RWPE1 (cell line): ENCODE measurements around the gene ZDHHC21.

ENCODE experiments used
- CTCF ChIA-PET: fragments of 350-600 bp; sonication (Branson Sonifier 250); formaldehyde crosslinking; extraction: SDS; loops from one replicate; lab custom pipeline; 2021; lab: Yijun Ruan, JAX
- POLR2A ChIA-PET: fragments of 400-600 bp; formaldehyde crosslinking; extraction: SDS; loops from one replicate; lab custom pipeline; 2020; ENCODE audit warnings: antibody characterized with exemption; ENCODE audit not compliant: low non-redundant PET; lab: Yijun Ruan, JAX
- DNase-seq: peaks from one replicate; pipeline ENCODE4 v3.0.0; 2012; ENCODE audit warnings: low spot score
- H3K27ac ChIP-seq: fragments of 450-650 bp; 2 replicates; pipeline ENCODE4 v1.5.1; 2017
- TF ChIP-seq, protein P1 (sequence below): fragments of 450-650 bp; conservative IDR thresholded peaks from 2 replicates; pipeline ENCODE4 v1.5.1; 2017; ENCODE audit warnings: low read depth, mild to moderate bottlenecking

ZDHHC21 gene

DNA sequence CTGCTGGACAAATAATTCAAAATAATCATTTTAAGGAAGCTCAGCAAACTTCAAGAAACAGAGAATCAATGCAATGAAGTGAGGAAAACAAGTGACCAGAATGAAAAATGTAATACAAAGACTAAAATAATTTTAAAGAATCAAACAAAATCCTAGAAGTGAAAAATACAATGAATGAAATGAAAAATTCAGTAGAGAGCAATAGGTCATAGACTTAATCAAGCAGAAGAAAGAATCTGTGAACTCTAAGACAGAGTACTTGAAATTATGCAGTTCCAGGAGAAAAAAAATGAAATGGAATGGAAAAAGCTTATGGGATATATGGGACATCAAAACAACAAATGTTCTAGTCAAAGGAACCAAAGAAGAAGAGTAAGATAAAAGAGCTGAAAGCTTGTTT is 11.8 kb upstream of the ZDHHC21 start:
- no peak for DNase-seq
- CTCF ChIA-PET: interaction anchor here (0.6 kb wide), 1 partner anchor 1967 kb away, joined by 3 read pairs; no protein-coding TSS in a partner anchor
- TF ChIP-seq, protein P1, sequence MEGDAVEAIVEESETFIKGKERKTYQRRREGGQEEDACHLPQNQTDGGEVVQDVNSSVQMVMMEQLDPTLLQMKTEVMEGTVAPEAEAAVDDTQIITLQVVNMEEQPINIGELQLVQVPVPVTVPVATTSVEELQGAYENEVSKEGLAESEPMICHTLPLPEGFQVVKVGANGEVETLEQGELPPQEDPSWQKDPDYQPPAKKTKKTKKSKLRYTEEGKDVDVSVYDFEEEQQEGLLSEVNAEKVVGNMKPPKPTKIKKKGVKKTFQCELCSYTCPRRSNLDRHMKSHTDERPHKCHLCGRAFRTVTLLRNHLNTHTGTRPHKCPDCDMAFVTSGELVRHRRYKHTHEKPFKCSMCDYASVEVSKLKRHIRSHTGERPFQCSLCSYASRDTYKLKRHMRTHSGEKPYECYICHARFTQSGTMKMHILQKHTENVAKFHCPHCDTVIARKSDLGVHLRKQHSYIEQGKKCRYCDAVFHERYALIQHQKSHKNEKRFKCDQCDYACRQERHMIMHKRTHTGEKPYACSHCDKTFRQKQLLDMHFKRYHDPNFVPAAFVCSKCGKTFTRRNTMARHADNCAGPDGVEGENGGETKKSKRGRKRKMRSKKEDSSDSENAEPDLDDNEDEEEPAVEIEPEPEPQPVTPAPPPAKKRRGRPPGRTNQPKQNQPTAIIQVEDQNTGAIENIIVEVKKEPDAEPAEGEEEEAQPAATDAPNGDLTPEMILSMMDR: no peak
- no peak overlapping the region for H3K27ac ChIP-seq
- POLR2A ChIA-PET: no interaction called here

- no peak overlapping the region for H3K27ac ChIP-seq
- TF ChIP-seq, protein P1: no peak
- no peak for DNase-seq
- ChIA-PET CTCF (no interaction called here), POLR2A (no interaction called here)
Observed at GRCh38 chr9:14704281-14704680, 11.0 kb upstream of the ZDHHC21 start.

GRCh38 chr9:14702200-14702720 is 9.0 kb upstream of the ZDHHC21 start:
- no peak overlapping the region for H3K27ac ChIP-seq
- DNase-seq: no peak
- ChIA-PET CTCF (no interaction called here), POLR2A (no interaction called here)
- TF ChIP-seq, protein P1: no peak

DNA sequence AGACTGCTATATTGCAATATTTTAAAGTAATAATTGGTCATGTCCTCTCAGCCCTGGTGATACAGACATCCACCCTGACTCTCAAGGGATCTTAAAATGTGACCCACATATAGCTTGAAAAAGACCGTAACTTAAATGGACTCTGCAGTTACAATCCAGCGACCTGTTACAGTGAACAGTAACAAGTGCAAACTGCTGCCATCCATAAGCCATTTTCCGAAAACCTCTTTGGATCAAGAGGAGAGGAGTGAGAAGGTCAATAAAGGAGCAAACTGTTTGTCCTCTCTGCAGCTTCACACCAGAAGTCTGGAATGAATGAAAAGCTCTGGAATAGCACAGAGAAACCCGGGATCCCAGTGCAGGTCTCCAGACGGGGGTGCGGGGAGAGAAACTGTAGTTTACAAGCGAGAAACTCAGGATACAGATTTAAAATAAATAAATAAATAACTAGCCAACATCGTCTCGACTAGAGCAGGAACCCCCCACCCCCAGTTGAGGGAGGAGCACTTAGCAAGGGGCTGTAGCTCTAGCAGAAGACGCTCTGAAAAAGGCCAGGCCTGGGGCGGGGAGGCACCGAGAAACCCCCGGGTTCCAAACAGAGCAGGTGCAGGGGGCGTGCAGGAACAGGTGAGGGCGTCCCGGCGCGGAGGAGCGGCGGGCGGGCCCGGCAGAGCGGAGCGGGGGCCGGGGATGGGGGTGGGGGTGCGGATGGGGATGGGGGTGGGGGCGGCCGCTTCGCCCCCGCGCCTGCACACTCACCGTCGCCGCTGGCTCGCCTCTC is 572 bp downstream of the ZDHHC21 start:
- DNase-seq: peak; percentile 17
- ChIA-PET CTCF (interaction anchor here (0.6 to 0.7 kb wide), 2 partner anchors 1658 to 1715 kb away, joined by 3 to 4 read pairs; no protein-coding TSS in a partner anchor), POLR2A (interaction anchor here (0.5 to 0.6 kb wide), 2 partner anchors 59 to 66 kb away, joined by 3 read pairs; no protein-coding TSS in a partner anchor)
- H3K27ac ChIP-seq: no peak overlapping the region
- TF ChIP-seq, protein P1: no peak

DNA sequence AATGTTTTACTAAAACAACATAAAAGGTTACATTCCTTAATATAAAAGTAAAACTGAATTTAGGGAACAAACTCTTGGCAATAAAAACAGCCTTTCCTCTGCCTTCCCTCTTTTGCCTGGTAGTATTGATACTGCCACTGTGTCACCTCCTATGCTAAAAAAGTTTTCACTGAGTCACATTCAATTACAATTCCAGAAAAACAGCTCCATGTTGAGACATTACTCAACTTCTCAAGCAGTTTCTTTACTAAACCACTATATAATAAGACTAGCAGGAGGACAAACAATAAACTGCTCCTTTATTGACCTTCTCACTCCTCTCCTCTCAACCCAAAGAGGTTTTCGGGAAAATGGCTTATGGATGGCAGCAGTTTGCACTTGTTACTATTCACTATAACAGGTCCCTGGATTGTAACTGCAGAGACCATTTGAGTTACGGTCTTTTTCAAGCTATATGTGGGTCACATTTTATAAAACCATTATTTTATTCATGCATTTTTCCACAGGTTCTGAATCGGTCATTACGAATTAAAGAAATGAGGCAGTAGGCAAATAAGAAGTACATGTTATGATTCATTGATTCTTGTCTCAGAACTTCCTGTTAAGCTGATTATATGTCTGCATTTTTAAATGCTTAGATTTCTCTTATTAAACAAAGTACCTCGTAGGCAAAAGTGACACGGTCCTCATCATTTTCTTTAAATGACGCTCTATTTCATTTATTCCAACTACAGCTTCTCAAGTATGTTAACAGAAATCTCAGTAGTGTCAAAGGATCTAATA is 2.1 kb downstream of the ZDHHC21 start:
- DNase-seq: no peak
- CTCF ChIA-PET: no interaction called here
- no peak overlapping the region for H3K27ac ChIP-seq
- TF ChIP-seq, protein P1: no peak
- POLR2A ChIA-PET: no interaction called here

- H3K27ac ChIP-seq: peak overlapping the region; percentile 53
- peak; percentile 20 for DNase-seq
- ChIA-PET POLR2A (no interaction called here), CTCF (interaction anchor here (1.2 kb wide), 1 partner anchor 97 kb away, joined by 4 read pairs; no protein-coding TSS in a partner anchor)
- TF ChIP-seq, protein P1: no peak
Observed at GRCh38 chr9:14687042-14687719, 6.1 kb downstream of the ZDHHC21 start.
